Colonic mucosa (tissue), 4 donors: Measurements from ENCODE around the gene SUSD3. TPM values are rescaled to one million over a fixed set of nuclear protein-coding genes. Genes with fewer than 3 reads are reported as not detected.

Experiments
- DNase-seq: peaks from one replicate; pipeline ENCODE4 v3.0.0-alpha.2; 2020
- H3K27ac ChIP-seq: fragments of 200-600 bp; one replicate; pipeline ENCODE4 v1.8.0; 2021
- H3K27me3 ChIP-seq: fragments of 200-600 bp; one replicate; pipeline ENCODE4 v1.8.0; 2021
- H3K36me3 ChIP-seq: fragments of 200-600 bp; one replicate; pipeline ENCODE4 v1.8.0; 2021
- H3K4me1 ChIP-seq: fragments of 200-600 bp; one replicate; pipeline ENCODE4 v1.8.0; 2021; ENCODE audit warnings: mild to moderate bottlenecking
- H3K4me3 ChIP-seq: fragments of 200-600 bp; one replicate; pipeline ENCODE4 v1.8.0; 2021
- H3K9ac ChIP-seq, 2 donors: one replicate each; pipeline ENCODE4 v1.7.0; 2013; ENCODE audit warnings: control low read depth in 2 of 2, low read depth in 2 of 2, low read length in 2 of 2
- H3K9me3 ChIP-seq: fragments of 200-600 bp; one replicate; pipeline ENCODE4 v1.8.0; 2021
- CTCF ChIP-seq: fragments of 200-600 bp; IDR thresholded peaks from one replicate; pipeline ENCODE4 v1.8.0; 2022; ENCODE audit warnings: antibody characterized with exemption, mild to moderate bottlenecking
- intact Hi-C: fragments of 100-400 bp; cut with DNase I; formaldehyde crosslinking; loops from one replicate; pipeline ENCODE4 v1.14.1; 2022
- total RNA-seq, 2 donors: library from RNA; stranded (reverse); fragmentation: NEBNext Ultra II Directional in 1 of 2; extraction: Animal tissue kit (Norgen Biotek cat#: 25700) in 1 of 2; gene quantifications; one replicate each; pipeline ENCODE4 v1.2.1, GENCODE V29; 2021
- donor health status: healthy.
- donor health status: DM: no; HTN: no; CAD: no.
- donor health status: DM: no; HTN: no; CAD: no.

Gene SUSD3
- total RNA-seq, 2 donors from 2014 or later = 1.6 to 2.2 TPM

- Histone ChIP-seq H3K4me1 (peaks cover 4% of the 10 kb centered on the region), H3K36me3 (no peaks in the 10 kb centered on the region), H3K27me3 (no peaks in the 10 kb centered on the region), H3K27ac (no peak overlapping the region), H3K9me3 (no peaks in the 10 kb centered on the region), H3K9ac (no peak overlapping the region), H3K4me3 (no peak overlapping the region)
- TF ChIP-seq CTCF = no peak
- intact Hi-C loops = no loop called here
- peak; percentile 16 for DNase-seq
Observed at GRCh38 chr9:93087971-93088655, 29.6 kb downstream of the SUSD3 start.

GRCh38 chr9:93088656-93089015 is 30.1 kb downstream of the SUSD3 start:
- Histone ChIP-seq H3K4me3 (no peak overlapping the region), H3K27ac (no peak overlapping the region), H3K27me3 (no peaks in the 10 kb centered on the region), H3K36me3 (no peaks in the 10 kb centered on the region), H3K9me3 (no peaks in the 10 kb centered on the region), H3K9ac (no peak overlapping the region), H3K4me1 (peaks cover 4% of the 10 kb centered on the region)
- DNase-seq = peak; percentile 16
- intact Hi-C loops = no loop called here
- no peak for TF ChIP-seq CTCF

- no peak for TF ChIP-seq CTCF
- Histone ChIP-seq H3K9ac (no peak overlapping the region), H3K27me3 (no peaks in the 10 kb centered on the region), H3K4me3 (no peak overlapping the region), H3K4me1 (peaks cover 4% of the 10 kb centered on the region), H3K36me3 (no peaks in the 10 kb centered on the region), H3K9me3 (no peaks in the 10 kb centered on the region), H3K27ac (no peak overlapping the region)
- intact Hi-C loops = no loop called here
- DNase-seq = peak; percentile 15
Observed at GRCh38 chr9:93089024-93089423, 30.5 kb downstream of the SUSD3 start.

- Histone ChIP-seq H3K27ac (no peak overlapping the region), H3K9ac (no peak overlapping the region), H3K36me3 (no peaks in the 10 kb centered on the region), H3K9me3 (no peaks in the 10 kb centered on the region), H3K4me3 (no peak overlapping the region), H3K27me3 (no peaks in the 10 kb centered on the region), H3K4me1 (peaks cover 4% of the 10 kb centered on the region)
- intact Hi-C loops = no loop called here
- peak; percentile 15 for DNase-seq
- no peak for TF ChIP-seq CTCF
Observed at GRCh38 chr9:93089481-93089991, 31.0 kb downstream of the SUSD3 start.

- Histone ChIP-seq H3K9ac (no peak overlapping the region), H3K27ac (no peak overlapping the region), H3K27me3 (no peaks in the 10 kb centered on the region), H3K4me1 (peaks cover 4% of the 10 kb centered on the region), H3K9me3 (no peaks in the 10 kb centered on the region), H3K4me3 (no peak overlapping the region), H3K36me3 (no peaks in the 10 kb centered on the region)
- TF ChIP-seq CTCF = no peak
- peak; percentile 7 for DNase-seq
- intact Hi-C loops = no loop called here
Observed at GRCh38 chr9:93090091-93090655, 31.7 kb downstream of the SUSD3 start.
